Glomerular endothelial cell (primary cell): Measurements from ENCODE around the gene CACNB2. TPM values are rescaled to one million over a fixed set of nuclear protein-coding genes. Genes with fewer than 3 reads are reported as not detected.
"Not testable (repeated sequence)": the region's sequence is repeated elsewhere in the genome, so short reads cannot be mapped to it uniquely, and the experiment has no call there.

Experiments used
- DNase-seq: peaks from one replicate; pipeline ENCODE4 v3.0.0-alpha.2; 2011; ENCODE audit warnings: low read depth, low spot score; ENCODE audit errors: extremely low read depth
- total RNA-seq: library from RNA; depleted of rRNA; stranded (reverse); fragments of >200 nt; gene quantifications from 2 replicates; pipeline ENCODE4 v1.2.3, GENCODE V29; 2015

CACNB2 gene
- total RNA-seq, 1 donor from 2014 or later, result not detected

GRCh38 chr10:18549105-18549504 lies 408.9 kb downstream of the CACNB2 start:
- DNase-seq, result no peak

- no peak for DNase-seq
These were observed 411.2 kb downstream of the CACNB2 start for GRCh38 chr10:18551473-18551872.

- DNase-seq, result no peak
These were observed 414.3 kb downstream of the CACNB2 start for GRCh38 chr10:18554479-18554878.

- no peak for DNase-seq
These were observed 416.4 kb downstream of the CACNB2 start for GRCh38 chr10:18556522-18557147.

GRCh38 chr10:18557960-18558359 lies 417.7 kb downstream of the CACNB2 start:
- DNase-seq, result no peak

GRCh38 chr10:18561861-18562551 lies 421.8 kb downstream of the CACNB2 start:
- no peak for DNase-seq

GRCh38 chr10:18563003-18563726 lies 422.9 kb downstream of the CACNB2 start:
- no peak for DNase-seq

- no peak for DNase-seq
These were observed 424.8 kb downstream of the CACNB2 start for GRCh38 chr10:18565006-18565405.

- DNase-seq, result no peak
These were observed 426.0 kb downstream of the CACNB2 start for GRCh38 chr10:18566177-18566576.

- DNase-seq, result no peak
These were observed 427.2 kb downstream of the CACNB2 start for GRCh38 chr10:18567343-18567856.

- not testable (repeated sequence) for DNase-seq
These were observed 430.2 kb downstream of the CACNB2 start for GRCh38 chr10:18570386-18570785.

- no peak for DNase-seq
These were observed 430.9 kb downstream of the CACNB2 start for GRCh38 chr10:18571076-18571475.

GRCh38 chr10:18571780-18572179 lies 431.6 kb downstream of the CACNB2 start:
- DNase-seq, result no peak

GRCh38 chr10:18572959-18573561 lies 432.8 kb downstream of the CACNB2 start:
- DNase-seq, result no peak

GRCh38 chr10:18576586-18576985 lies 436.4 kb downstream of the CACNB2 start:
- no peak for DNase-seq

- no peak for DNase-seq
These were observed 437.8 kb downstream of the CACNB2 start for GRCh38 chr10:18577823-18578685.

- no peak for DNase-seq
These were observed 442.6 kb downstream of the CACNB2 start for GRCh38 chr10:18582803-18583202.

GRCh38 chr10:18583575-18584270 lies 443.5 kb downstream of the CACNB2 start:
- DNase-seq, result no peak

- DNase-seq, result not testable (repeated sequence)
These were observed 446.4 kb downstream of the CACNB2 start for GRCh38 chr10:18586637-18587036.

GRCh38 chr10:18591141-18591540 lies 450.9 kb downstream of the CACNB2 start:
- not testable (repeated sequence) for DNase-seq
